Ovary (tissue), 9 donors: Measurements from ENCODE around the gene ERI2. TPM values are rescaled to one million over a fixed set of nuclear protein-coding genes. Genes with fewer than 3 reads are reported as not detected.

Experiments used
- DNase-seq, 5 donors: peaks; one replicate each; pipeline ENCODE4 v3.0.0-alpha.2; 2019 to 2020
- H3K27ac ChIP-seq, 2 donors: fragments of 200-600 bp; one replicate each; pipeline versions ENCODE4 v1.5.1 to v1.8.0; 2019 to 2022
- H3K27me3 ChIP-seq: fragments of 200-600 bp; one replicate; pipeline ENCODE4 v1.8.0; 2022
- H3K36me3 ChIP-seq: fragments of 200-600 bp; sonication (generic); one replicate; pipeline ENCODE4 v1.5.1; 2019
- H3K4me1 ChIP-seq: one replicate; pipeline ENCODE4 v1.8.1; 2013; ENCODE audit warnings: mild to moderate bottlenecking, moderate library complexity; ENCODE audit not compliant: insufficient read depth
- H3K4me3 ChIP-seq: fragments of 200-600 bp; sonication (generic); one replicate; pipeline ENCODE4 v1.5.1; 2017
- H3K9me3 ChIP-seq, 2 donors: fragments of 200-600 bp in 1 of 2; sonication (generic) in 1 of 2; one replicate each; pipeline versions ENCODE4 v1.5.1 to v1.8.1; 2013 to 2019; ENCODE audit warnings: mild to moderate bottlenecking in 1 of 2, moderate library complexity in 1 of 2
- CTCF ChIP-seq, 3 donors: fragments of 450-650 bp in 2 of 3; fragments of 200-600 bp in 1 of 3; IDR thresholded peaks; one replicate each; pipeline versions ENCODE4 v1.5.1 to v1.8.0; 2016 to 2022; ENCODE audit warnings: antibody characterized with exemption in 3 of 3, mild to moderate bottlenecking in 1 of 3
- EP300 ChIP-seq: sonication (generic); formaldehyde crosslinking; IDR thresholded peaks from one replicate; pipeline ENCODE4 v1.6.1; 2017; ENCODE audit warnings: antibody characterized with exemption
- POLR2A ChIP-seq: fragments of 450-650 bp; IDR thresholded peaks from one replicate; pipeline ENCODE4 v1.6.1; 2017; ENCODE audit warnings: antibody characterized with exemption, mild to moderate bottlenecking, moderate library complexity
- WGBS, 3 donors: extraction: QIAGEN DNeasy Blood & Tissue Kit in 1 of 3; methylation state at CpG; one replicate each; pipeline versions ENCODE4 v1.1.5 to v1.1.7; 2013 to 2017; 5-methylcytosine and 5-hydroxymethylcytosine counted together
- intact Hi-C, 4 donors: fragments of 100-400 bp; cut with DNase I; formaldehyde crosslinking; loops; one replicate each; pipeline versions ENCODE4 v1.11.0 to v1.15.1; 2022 to 2023
- polyA plus RNA-seq, 2 donors: library from polyadenylated mRNA; stranded (reverse); fragments of 200-250 nt in 1 of 2; fragments of 350-450 nt in 1 of 2; fragmentation: Illumina TruSeq in 1 of 2; extraction: RNeasy Lipid Tissue Mini Kit (QIAGEN cat#74804) in 1 of 2; gene quantifications; one replicate each; pipeline ENCODE4 v1.2.3, GENCODE V29; 2013 to 2014
- total RNA-seq, 7 donors: library from RNA; depleted of rRNA in 2 of 7; stranded (reverse); fragments of >200 nt in 2 of 7; fragmentation: NEBNext Ultra II Directional in 3 of 7; extraction: Animal tissue kit (Norgen Biotek cat#: 25700) in 3 of 7; gene quantifications; one replicate each; pipeline versions ENCODE4 v1.1.0 to v1.2.4, GENCODE V29; 2016 to 2023
- donor health status: DM: no; HTN: no; CAD: no; lungs with moderate emphysema.
- donor health status: DM: no; HTN: no; CAD: no.
- donor health status: Bipolar disorder and iron deficiency.
- donor health status: DM: yes; HTN: yes; CAD: no.
- donor health status: DM: no; HTN: no; CAD: no.
- donor health status: DM: yes; HTN: yes; CAD: no.

The ERI2 gene
- total and polyA plus RNA-seq, 9 donors, result 3.6 to 10.3 (median 6.4) TPM

- H3K9me3 ChIP-seq, result no peaks in the 10 kb centered on the region
- H3K4me3 ChIP-seq, result no peak overlapping the region
- intact Hi-C loops, result no loop called here
- no peaks in the 10 kb centered on the region for H3K4me1 ChIP-seq
- no peaks in the 10 kb centered on the region for H3K27me3 ChIP-seq
- no peak for DNase-seq
- H3K36me3 ChIP-seq, result no peaks in the 10 kb centered on the region
- H3K27ac ChIP-seq, result no peak overlapping the region
- 71 to 79% (median 76%) methylated on average over 2 of the region's 2 CpGs for WGBS, 3 donors
- no peak for TF ChIP-seq CTCF (IDR thresholded peaks at IDR 0.05)
- TF ChIP-seq POLR2A, result no peak
- no peak for TF ChIP-seq EP300
Observed at GRCh38 chr16:20798364-20798763, 7.9 kb downstream of the ERI2 start.

- no peak for DNase-seq
- intact Hi-C loops, result no loop called here
- Histone ChIP-seq H3K27me3 (no peaks in the 10 kb centered on the region), H3K4me1 (no peaks in the 10 kb centered on the region), H3K9me3 (no peaks in the 10 kb centered on the region), H3K4me3 (no peak overlapping the region), H3K27ac (no peak overlapping the region), H3K36me3 (no peaks in the 10 kb centered on the region)
- no peak for TF ChIP-seq CTCF (IDR thresholded peaks at IDR 0.05)
- TF ChIP-seq POLR2A, result no peak
- no peak for TF ChIP-seq EP300
- 79 to 92% (median 92%) methylated on average over 5 of the region's 5 CpGs for WGBS, 3 donors
Observed at GRCh38 chr16:20791923-20792612, 14.2 kb downstream of the ERI2 start.

- Histone ChIP-seq H3K27me3 (no peaks in the 10 kb centered on the region), H3K27ac (no peak overlapping the region), H3K4me3 (no peak overlapping the region), H3K36me3 (no peaks in the 10 kb centered on the region), H3K4me1 (no peaks in the 10 kb centered on the region), H3K9me3 (no peaks in the 10 kb centered on the region)
- no peak for TF ChIP-seq CTCF (IDR thresholded peaks at IDR 0.05)
- intact Hi-C loops, result no loop called here
- no peak for DNase-seq
Observed at GRCh38 chr16:20789130-20789529, 17.1 kb downstream of the ERI2 start.

- no peaks in the 10 kb centered on the region for H3K4me1 ChIP-seq
- DNase-seq, result no peak
- H3K36me3 ChIP-seq, result no peaks in the 10 kb centered on the region
- H3K9me3 ChIP-seq, result no peaks in the 10 kb centered on the region
- H3K27me3 ChIP-seq, result no peaks in the 10 kb centered on the region
- TF ChIP-seq CTCF (IDR thresholded peaks at IDR 0.05), result no peak
- no peak for TF ChIP-seq POLR2A
- no peak for TF ChIP-seq EP300
- no peak overlapping the region for H3K27ac ChIP-seq
- H3K4me3 ChIP-seq, result no peak overlapping the region
- intact Hi-C loops, result no loop called here
Observed at GRCh38 chr16:20784204-20784603, 22.1 kb downstream of the ERI2 start.
